K562 (cell line): ENCODE data around the gene CD84. TPM values are rescaled to one million over a fixed set of nuclear protein-coding genes. Genes with fewer than 3 reads are reported as not detected.

Source experiments
- BACH1 ChIP-seq: fragments of 200-800 bp; sonication (Bioruptor generic); IDR thresholded peaks from 2 replicates; pipeline ENCODE4 v1.6.1; 2016; ENCODE audit warnings: missing genetic modification characterization, missing compliant biosample characterization
- EZH2 ChIP-seq: IDR thresholded peaks from 2 replicates; pipeline ENCODE4 v1.6.1; 2012; ENCODE audit warnings: low read depth, mild to moderate bottlenecking, inconsistent platforms, low read length, borderline replicate concordance
- FOXK2 ChIP-seq, 2 experiments: fragments of 450-650 bp; IDR thresholded peaks in 1 of 2; conservative IDR thresholded peaks in 1 of 2; 2 replicates each; pipeline ENCODE4 v1.6.1; 2016; ENCODE audit warnings: low read depth in 2 of 2, mild to moderate bottlenecking in 1 of 2
- FOXP4 ChIP-seq: sonication (generic); formaldehyde crosslinking; IDR thresholded peaks from 2 replicates; pipeline ENCODE4 v1.8.0; 2022; ENCODE audit warnings: mild to moderate bottlenecking, missing genetic modification reagents, borderline replicate concordance
- GTF2E2 ChIP-seq: fragments of 200-800 bp; sonication (Bioruptor generic); IDR thresholded peaks from 2 replicates; pipeline ENCODE4 v1.6.1; 2016; ENCODE audit warnings: missing genetic modification characterization, missing compliant biosample characterization
- L3MBTL2 ChIP-seq: fragments of 450-650 bp; IDR thresholded peaks from 2 replicates; pipeline ENCODE4 v1.6.1; 2016; ENCODE audit warnings: mild to moderate bottlenecking, moderate library complexity
- LCOR ChIP-seq: sonication (generic); formaldehyde crosslinking; IDR thresholded peaks from 2 replicates; pipeline ENCODE4 v1.8.0; 2022; ENCODE audit warnings: mild to moderate bottlenecking, missing genetic modification reagents
- PML ChIP-seq: IDR thresholded peaks from 2 replicates; pipeline ENCODE4 v1.6.1; 2012; ENCODE audit warnings: low read length, inconsistent platforms
- THAP7 ChIP-seq: fragments of 250-450 bp; sonication (Bioruptor Pico); IDR thresholded peaks from 2 replicates; pipeline ENCODE4 v1.5.0; 2021
- ZFX ChIP-seq: sonication (generic); formaldehyde crosslinking; IDR thresholded peaks from 2 replicates; pipeline ENCODE4 v1.8.0; 2022; ENCODE audit warnings: mild to moderate bottlenecking, missing genetic modification reagents, moderate library complexity
- ZNF668 ChIP-seq: fragments of 250-450 bp; sonication (Bioruptor Pico); IDR thresholded peaks from 2 replicates; pipeline ENCODE4 v1.8.0; 2022; ENCODE audit warnings: mild to moderate bottlenecking, inconsistent platforms
- polyA plus RNA-seq, 8 experiments: library from polyadenylated mRNA; depleted of rRNA in 4 of 8; stranded (reverse) in 5 of 8; unstranded in 3 of 8; fragments of >200 nt; fragmentation: Nextera tagmentation in 2 of 8; fragmentation: Illumina TruSeq in 1 of 8; extraction: Ambion mirVana in 2 of 8; extraction: Trizol in 1 of 8; gene quantifications; 2 replicates each; pipeline versions ENCODE4 v1.2.1 to v1.2.3, GENCODE V29; 2011 to 2014; ENCODE audit warnings: inconsistent platforms in 1 of 8, missing spikeins in 1 of 8
- total RNA-seq, 7 experiments: library from RNA; depleted of rRNA in 6 of 7; stranded (reverse); fragments of >200 nt in 6 of 7; fragmentation: Illumina TruSeq in 2 of 7; extraction: Trizol in 2 of 7; gene quantifications; 2 replicates each; pipeline versions ENCODE4 v1.2.1 to v1.2.3, GENCODE V29; 2011 to 2021; ENCODE audit warnings: low replicate concordance in 1 of 7
- TF ChIP-seq, protein P1 (sequence below), 2 experiments: fragments of 250-450 bp in 1 of 2; fragments of 450-650 bp in 1 of 2; sonication (Bioruptor Pico) in 1 of 2; IDR thresholded peaks; 2 replicates each; pipeline versions ENCODE4 v1.6.1 to v1.8.0; 2016 to 2021; ENCODE audit warnings: mild to moderate bottlenecking in 2 of 2, moderate library complexity in 2 of 2, missing compliant biosample characterization in 1 of 2, missing genetic modification characterization in 1 of 2
- TF ChIP-seq, protein P2 (sequence below): fragments of 250-450 bp; sonication (Bioruptor Pico); IDR thresholded peaks from 2 replicates; pipeline ENCODE4 v1.5.0; 2020; ENCODE audit warnings: mild to moderate bottlenecking, borderline replicate concordance

Gene CD84
- total and polyA plus RNA-seq, 9 of the 15 experiments (the other 6 are each of a cell fraction or from before 2014, with no cell fraction given) = 0.82 to 6.8 (median 2.0) TPM

DNA sequence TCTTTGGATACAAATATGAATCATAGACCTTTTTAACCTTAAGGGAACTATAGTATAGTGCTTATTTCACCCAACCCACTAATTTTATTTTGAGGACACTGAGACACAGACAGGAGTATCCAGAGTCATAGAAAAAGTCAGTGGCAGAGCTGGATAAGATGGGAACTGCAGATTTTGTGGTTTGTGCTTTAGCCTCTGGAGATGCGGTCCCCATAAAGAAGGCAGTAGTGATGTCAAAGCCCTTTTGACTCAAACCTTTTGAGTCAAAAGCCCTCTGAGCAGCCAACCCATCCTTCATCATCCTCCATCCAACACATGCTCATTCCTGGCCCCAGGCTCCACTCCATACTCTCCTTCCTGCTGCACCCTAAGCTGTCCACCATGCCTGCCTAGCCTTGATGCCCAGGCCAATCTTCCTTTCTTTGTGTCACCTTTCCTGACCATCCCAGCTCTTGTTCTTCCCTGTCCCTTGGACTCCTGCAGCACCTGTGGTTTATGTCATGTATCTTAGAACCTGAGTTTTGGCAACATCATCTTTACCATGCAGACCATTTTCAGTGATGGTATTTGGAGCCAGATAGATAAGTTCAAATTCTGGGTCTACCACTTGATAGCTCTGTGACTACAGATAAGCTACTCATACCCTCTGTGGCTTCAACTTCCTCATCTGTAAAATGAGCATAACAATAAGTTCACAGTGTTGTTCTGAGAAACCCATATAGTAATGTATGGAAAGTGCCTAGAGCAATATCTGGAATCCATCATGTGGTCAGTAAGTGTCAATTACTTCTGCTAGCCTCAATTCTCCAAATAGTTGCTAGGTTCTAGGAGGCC lies 47.4 kb upstream of the CD84 start (continued):
- TF ChIP-seq LCOR (CRISPR knock-in tag) = peak; percentile 86; the same call in 1 of the 2 replicates
- TF ChIP-seq, protein P1, sequence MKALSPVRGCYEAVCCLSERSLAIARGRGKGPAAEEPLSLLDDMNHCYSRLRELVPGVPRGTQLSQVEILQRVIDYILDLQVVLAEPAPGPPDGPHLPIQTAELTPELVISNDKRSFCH (CRISPR knock-in tag; IDR thresholded peaks at IDR 0.05) = no peak
- TF ChIP-seq, protein P1 (tag; IDR thresholded peaks at IDR 0.05) = peak; percentile 62
- peak; percentile 38; the same call in 1 of the 2 replicates for TF ChIP-seq PML
- no peak for TF ChIP-seq THAP7 (CRISPR knock-in tag)
- TF ChIP-seq ZFX (CRISPR knock-in tag) = no peak
- no peak for TF ChIP-seq FOXK2 (conservative IDR thresholded peaks at IDR 0.05 in 1 of 2, IDR thresholded peaks at IDR 0.05 in 1 of 2; ENCODE audit: low read depth in 2 of 2)
- TF ChIP-seq, protein P2, sequence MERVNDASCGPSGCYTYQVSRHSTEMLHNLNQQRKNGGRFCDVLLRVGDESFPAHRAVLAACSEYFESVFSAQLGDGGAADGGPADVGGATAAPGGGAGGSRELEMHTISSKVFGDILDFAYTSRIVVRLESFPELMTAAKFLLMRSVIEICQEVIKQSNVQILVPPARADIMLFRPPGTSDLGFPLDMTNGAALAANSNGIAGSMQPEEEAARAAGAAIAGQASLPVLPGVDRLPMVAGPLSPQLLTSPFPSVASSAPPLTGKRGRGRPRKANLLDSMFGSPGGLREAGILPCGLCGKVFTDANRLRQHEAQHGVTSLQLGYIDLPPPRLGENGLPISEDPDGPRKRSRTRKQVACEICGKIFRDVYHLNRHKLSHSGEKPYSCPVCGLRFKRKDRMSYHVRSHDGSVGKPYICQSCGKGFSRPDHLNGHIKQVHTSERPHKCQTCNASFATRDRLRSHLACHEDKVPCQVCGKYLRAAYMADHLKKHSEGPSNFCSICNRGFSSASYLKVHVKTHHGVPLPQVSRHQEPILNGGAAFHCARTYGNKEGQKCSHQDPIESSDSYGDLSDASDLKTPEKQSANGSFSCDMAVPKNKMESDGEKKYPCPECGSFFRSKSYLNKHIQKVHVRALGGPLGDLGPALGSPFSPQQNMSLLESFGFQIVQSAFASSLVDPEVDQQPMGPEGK (CRISPR knock-in tag) = no peak
- no peak for TF ChIP-seq L3MBTL2
- no peak for TF ChIP-seq EZH2
- TF ChIP-seq FOXP4 (CRISPR knock-in tag) = no peak
- 0 out of 2 replicates have a peak, but pooled peaks have one; percentile 18 for TF ChIP-seq GTF2E2 (tag)
- TF ChIP-seq ZNF668 (CRISPR knock-in tag) = no peak
- TF ChIP-seq BACH1 (tag) = no peak
